Esophagus muscularis mucosa (tissue), 4 donors: ENCODE data around the gene CNPY4.

Source experiments
- EP300 ChIP-seq: sonication (generic); formaldehyde crosslinking; IDR thresholded peaks from one replicate; pipeline ENCODE4 v1.6.1; 2017; ENCODE audit warnings: antibody characterized with exemption
- POLR2A ChIP-seq: fragments of 450-650 bp; IDR thresholded peaks from one replicate; pipeline ENCODE4 v1.6.1; 2017; ENCODE audit warnings: antibody characterized with exemption, moderate library complexity, mild to moderate bottlenecking, low read depth
- POLR2AphosphoS5 ChIP-seq, 2 donors: sonication (generic); formaldehyde crosslinking; IDR thresholded peaks; one replicate each; pipeline ENCODE4 v1.6.1; 2017; ENCODE audit warnings: antibody characterized with exemption in 2 of 2
- TF ChIP-seq, protein P1 (sequence below), 3 experiments: fragments of 200-600 bp in 2 of 3; fragments of 450-650 bp in 1 of 3; sonication (generic) in 2 of 3; IDR thresholded peaks; one replicate each; pipeline ENCODE4 v1.5.1; 2017 to 2019; ENCODE audit warnings: antibody characterized with exemption in 3 of 3, mild to moderate bottlenecking in 2 of 3, moderate library complexity in 1 of 3

DNA sequence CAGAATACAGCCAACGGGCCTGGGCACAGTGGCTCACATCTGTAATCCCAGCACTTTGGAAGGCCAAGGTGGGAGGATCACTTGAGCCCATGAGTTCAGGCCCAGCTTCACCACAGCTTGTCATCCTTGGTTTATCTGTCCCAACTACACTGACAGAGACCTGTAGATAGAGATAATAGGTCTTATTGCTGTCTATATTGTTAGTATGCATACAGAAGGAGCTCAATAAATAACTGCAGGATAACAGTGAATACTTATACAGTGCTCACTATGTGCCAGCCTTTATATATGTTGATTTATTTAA, 1.3 kb downstream of the CNPY4 start:
- TF ChIP-seq POLR2A (no peak), EP300 (no peak), POLR2AphosphoS5 (IDR thresholded peaks at IDR 0.05) (no peak)
- TF ChIP-seq, protein P1, sequence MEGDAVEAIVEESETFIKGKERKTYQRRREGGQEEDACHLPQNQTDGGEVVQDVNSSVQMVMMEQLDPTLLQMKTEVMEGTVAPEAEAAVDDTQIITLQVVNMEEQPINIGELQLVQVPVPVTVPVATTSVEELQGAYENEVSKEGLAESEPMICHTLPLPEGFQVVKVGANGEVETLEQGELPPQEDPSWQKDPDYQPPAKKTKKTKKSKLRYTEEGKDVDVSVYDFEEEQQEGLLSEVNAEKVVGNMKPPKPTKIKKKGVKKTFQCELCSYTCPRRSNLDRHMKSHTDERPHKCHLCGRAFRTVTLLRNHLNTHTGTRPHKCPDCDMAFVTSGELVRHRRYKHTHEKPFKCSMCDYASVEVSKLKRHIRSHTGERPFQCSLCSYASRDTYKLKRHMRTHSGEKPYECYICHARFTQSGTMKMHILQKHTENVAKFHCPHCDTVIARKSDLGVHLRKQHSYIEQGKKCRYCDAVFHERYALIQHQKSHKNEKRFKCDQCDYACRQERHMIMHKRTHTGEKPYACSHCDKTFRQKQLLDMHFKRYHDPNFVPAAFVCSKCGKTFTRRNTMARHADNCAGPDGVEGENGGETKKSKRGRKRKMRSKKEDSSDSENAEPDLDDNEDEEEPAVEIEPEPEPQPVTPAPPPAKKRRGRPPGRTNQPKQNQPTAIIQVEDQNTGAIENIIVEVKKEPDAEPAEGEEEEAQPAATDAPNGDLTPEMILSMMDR (IDR thresholded peaks at IDR 0.05): no peak
